K562 treated with DMSO at 1 percent for 4 hours (cell line): ENCODE measurements around the gene ATXN10. TPM values are rescaled to one million over a fixed set of nuclear protein-coding genes. Genes with fewer than 3 reads are reported as not detected.

Source experiments
- total RNA-seq: library from RNA; unstranded; fragments of 300-600 nt; gene quantifications from 2 replicates; pipeline ENCODE4 v1.2.3, GENCODE V29; 2022; ENCODE audit not compliant: insufficient read depth

Gene ATXN10, protein sequence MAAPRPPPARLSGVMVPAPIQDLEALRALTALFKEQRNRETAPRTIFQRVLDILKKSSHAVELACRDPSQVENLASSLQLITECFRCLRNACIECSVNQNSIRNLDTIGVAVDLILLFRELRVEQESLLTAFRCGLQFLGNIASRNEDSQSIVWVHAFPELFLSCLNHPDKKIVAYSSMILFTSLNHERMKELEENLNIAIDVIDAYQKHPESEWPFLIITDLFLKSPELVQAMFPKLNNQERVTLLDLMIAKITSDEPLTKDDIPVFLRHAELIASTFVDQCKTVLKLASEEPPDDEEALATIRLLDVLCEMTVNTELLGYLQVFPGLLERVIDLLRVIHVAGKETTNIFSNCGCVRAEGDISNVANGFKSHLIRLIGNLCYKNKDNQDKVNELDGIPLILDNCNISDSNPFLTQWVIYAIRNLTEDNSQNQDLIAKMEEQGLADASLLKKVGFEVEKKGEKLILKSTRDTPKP
- total RNA-seq: 23.8 and 31.2 TPM in 2 replicates

DNA sequence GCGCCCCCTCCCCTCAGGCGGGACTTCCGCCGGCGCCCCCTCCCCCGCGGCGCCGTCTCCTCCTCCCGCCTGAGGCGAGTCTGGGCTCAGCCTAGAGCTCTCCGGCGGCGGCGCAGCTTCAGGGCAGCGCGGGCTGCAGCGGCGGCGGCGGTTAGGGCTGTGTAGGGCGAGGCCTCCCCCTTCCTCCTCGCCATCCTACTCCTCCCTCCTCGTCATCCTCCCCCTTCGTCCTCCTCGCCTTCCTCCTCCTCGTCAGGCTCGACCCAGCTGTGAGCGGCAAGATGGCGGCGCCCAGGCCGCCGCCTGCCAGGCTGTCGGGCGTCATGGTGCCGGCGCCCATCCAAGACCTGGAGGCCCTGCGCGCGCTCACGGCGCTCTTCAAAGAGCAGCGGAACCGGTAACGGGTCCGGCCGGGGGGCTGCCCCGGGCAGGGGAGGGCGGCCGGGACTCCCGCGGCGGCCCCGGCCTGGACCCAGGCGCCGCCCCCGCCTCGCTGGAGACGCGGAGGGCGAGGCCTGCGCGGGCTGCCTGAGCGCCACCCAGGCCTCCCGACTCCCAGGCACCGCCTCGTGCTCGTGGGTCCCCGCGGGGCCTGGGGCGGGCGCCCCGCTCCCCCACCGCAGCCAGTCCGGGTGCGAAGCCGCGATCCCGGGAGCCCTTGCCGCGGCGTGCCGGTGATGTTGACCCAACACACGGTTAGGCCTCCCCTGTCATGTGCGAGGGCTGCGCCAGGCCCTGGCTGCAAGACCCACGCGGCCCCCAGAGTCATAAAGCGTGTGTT, at the start of gene ATXN10:
Gene ATXN10 (plus strand): TSS at position 52 of the 781 bp plus-strand sequence. CDS start 230 bp downstream, at position 282.

Other genes with a start within 250 kb of the ATXN10 start
- not detected in 2 replicates for gene FBLN1, start 169.0 kb upstream of the ATXN10 start, total RNA-seq